ENCODE data around the gene PGPEP1. TPM values are rescaled to one million over a fixed set of nuclear protein-coding genes. Genes with fewer than 3 reads are reported as not detected.

Gene PGPEP1
- total and polyA plus RNA-seq, 10 of the 15 experiments (the other 5 are each of a cell fraction or from before 2014, with no cell fraction given), result 13.8 to 39.4 (median 17.0) TPM

GRCh38 chr19:18291019-18291524, 49.3 kb upstream of the PGPEP1 start (continued):
- TF ChIP-seq NR2C2 (IDR thresholded peaks at IDR 0.05; ENCODE audit: borderline replicate concordance, control insufficient read depth, insufficient read length, low read depth) (no peak), E2F4 (IDR thresholded peaks at IDR 0.05; ENCODE audit: low read depth, low read length) (no peak)

- peak overlapping the region; percentile 99 for H3K4me2 ChIP-seq (ENCODE audit: control insufficient read depth, insufficient read depth)
- H3K4me3 ChIP-seq, result peak overlapping the region; percentile 96
- H3K27ac ChIP-seq (ENCODE audit: control insufficient read depth, insufficient read depth), result peak overlapping the region; percentile 96
- CTCF ChIA-PET, result interaction anchor here (1.5 to 4.5 kb wide), 6 partner anchors 10 to 37 kb away, joined by 4 to 81 read pairs (median 18); partner anchors contain the start of genes JUND and LSM4
- no peaks in the 10 kb centered on the region; the same call in 2 of the 3 replicates for H3K9me3 ChIP-seq (replicated peaks; ENCODE audit: control insufficient read depth, insufficient read depth, low read length)
- no peaks in the 10 kb centered on the region; a peak in 1 of 4 replicates for H3K27me3 ChIP-seq (replicated peaks in 1 of 2; ENCODE audit: control insufficient read depth in 2 of 2, insufficient read depth in 2 of 2, low read length in 1 of 2)
- BruUV-seq (replicated peaks), result no TSS peak
- no peaks in the 10 kb centered on the region for H3K36me3 ChIP-seq (ENCODE audit: control insufficient read depth in 2 of 2, insufficient read depth in 2 of 2, low read length in 1 of 2)
- H4K20me1 ChIP-seq (ENCODE audit: control insufficient read depth, insufficient read depth), result no peaks in the 10 kb centered on the region
- SMC1A ChIA-PET (ENCODE audit: uncharacterized antibody, unreplicated experiment), result interaction anchor here (1.9 to 4.3 kb wide), 5 partner anchors 11 to 37 kb away, joined by 9 to 58 read pairs (median 10); partner anchors contain the start of genes JUND and LSM4
- peaks cover 5% of the 10 kb centered on the region for H3K79me2 ChIP-seq (ENCODE audit: control insufficient read depth, insufficient read depth, low read length)
- ATAC-seq, result peak; percentile 69
- no peak for DNase-seq (ENCODE audit: low read depth, low spot score)
- H2AFZ ChIP-seq (ENCODE audit: control insufficient read depth, low read depth, low read length), result peak overlapping the region; percentile 61
- H3K9ac ChIP-seq (ENCODE audit: control insufficient read depth, insufficient read depth, low read length), result peak overlapping the region; percentile 93
- RAD21 ChIA-PET (ENCODE audit: unreplicated experiment), result interaction anchor here (0.8 to 5.8 kb wide), 11 partner anchors 11 to 123 kb away, joined by 3 to 136 read pairs (median 6); partner anchors contain the start of genes JUND, LSM4 and RAB3A
- intact Hi-C loops (cut with micrococcal nuclease; ENCODE audit: unreplicated experiment) (loop anchor here (1.0 kb wide), 1 partner anchor 31 kb away; the partner anchor contains the start of gene LSM4), in situ Hi-C loops (cut with MboI) (no loop called here)
- WGBS (ENCODE audit: insufficient coverage, insufficient replicate concordance, low lambda C conversion rate, missing lambda C conversion rate), result 2% methylated on average over 48 of the region's 75 CpGs
- peak; percentile 69 for FAIRE-seq
- H3K4me1 ChIP-seq (ENCODE audit: control insufficient read depth, insufficient read depth, low read length), result peaks cover 32% of the 10 kb centered on the region
- POLR2A ChIA-PET, result interaction anchor here (0.5 to 5.8 kb wide), 13 partner anchors 11 to 413 kb away, joined by 3 to 172 read pairs (median 6); partner anchors contain the start of genes JUND, LSM4 and SSBP4
- TF ChIP-seq RELA (IDR thresholded peaks at IDR 0.05; ENCODE audit: borderline replicate concordance, partially characterized antibody), result no peak
- TF ChIP-seq PAX5 (IDR thresholded peaks at IDR 0.05; ENCODE audit: borderline replicate concordance, low read depth, low read length), result peak; percentile 79; the same call in 1 of the 2 replicates
- peak; percentile 92 to 96 for TF ChIP-seq IKZF2 (IDR thresholded peaks at IDR 0.05)
- TF ChIP-seq GATAD2B (conservative IDR thresholded peaks at IDR 0.05; ENCODE audit: low read depth), result 0 out of 2 replicates have a peak, but pooled peaks have one; percentile 61
- peak; percentile 80 for TF ChIP-seq MLLT1 (IDR thresholded peaks at IDR 0.05)
- TF ChIP-seq PKNOX1 (IDR thresholded peaks at IDR 0.05), result no peak; the same call in 1 of the 2 replicates
- peak; percentile 74; the same call in 1 of the 2 replicates for TF ChIP-seq RELB (IDR thresholded peaks at IDR 0.05; ENCODE audit: low read depth)
- TF ChIP-seq CEBPB (IDR thresholded peaks at IDR 0.05; ENCODE audit: borderline replicate concordance in 1 of 2, low read depth in 2 of 2, low read length in 2 of 2), result no peak
These were observed 48.6 kb upstream of the PGPEP1 start for GRCh38 chr19:18291590-18292461.
